GM12873 (cell line): ENCODE results near the gene NES.

ENCODE experiments used
- CTCF ChIP-seq: IDR thresholded peaks from 2 replicates; pipeline ENCODE4 v1.5.1; 2012; ENCODE audit warnings: low read depth, mild to moderate bottlenecking, moderate library complexity, low read length, control low read depth; ENCODE audit not compliant: insufficient read depth; ENCODE audit errors: missing control alignments

Gene NES

GRCh38 chr1:156664046-156664766 is 13.0 kb downstream of the NES start:
- TF ChIP-seq CTCF = no peak

- TF ChIP-seq CTCF = no peak
Measured at GRCh38 chr1:156663178-156663577, 14.0 kb downstream of the NES start.

- no peak for TF ChIP-seq CTCF
Measured at GRCh38 chr1:156662800-156663055, 14.5 kb downstream of the NES start.

GRCh38 chr1:156662005-156662799 is 15.0 kb downstream of the NES start:
- no peak for TF ChIP-seq CTCF

GRCh38 chr1:156660752-156661112 is 16.5 kb downstream of the NES start:
- no peak for TF ChIP-seq CTCF

GRCh38 chr1:156659988-156660751 is 17.0 kb downstream of the NES start:
- peak; percentile 97 for TF ChIP-seq CTCF

- TF ChIP-seq CTCF = no peak
Measured at GRCh38 chr1:156659661-156659987, 17.6 kb downstream of the NES start.
